Sciatic nerve (tissue), 2 donors: ENCODE data around the gene L3MBTL1. TPM values are rescaled to one million over a fixed set of nuclear protein-coding genes. Genes with fewer than 3 reads are reported as not detected.
A peak's percentile ranks its signal among the peaks of the same experiment; 100 is the strongest.

Source experiments
- ATAC-seq: fragments of 200-7000 bp; cut with Tn5 transposase; one replicate; pipeline ENCODE4 v1.9.1; 2020; ENCODE audit warnings: mild to moderate bottlenecking, moderate library complexity
- DNase-seq: peaks from one replicate; pipeline ENCODE4 v3.0.0-alpha.2; 2020; ENCODE audit warnings: low spot score
- intact Hi-C: fragments of 100-400 bp; cut with DNase I; formaldehyde crosslinking; loops from one replicate; pipeline ENCODE4 v1.14.2; 2022
- total RNA-seq: library from RNA; stranded (reverse); fragmentation: NEBNext Ultra II Directional; extraction: Animal tissue kit (Norgen Biotek cat#: 25700); gene quantifications from one replicate; pipeline ENCODE4 v1.2.1, GENCODE V29; 2021
- donor health status: DM: no; HTN: no; CAD: no.
- donor health status: DM: no; HTN: no; CAD: no.

Gene L3MBTL1
- total RNA-seq, 1 donor from 2014 or later: 23.0 TPM

- intact Hi-C loops: no loop called here
- DNase-seq (no peak), ATAC-seq (no peak)
Observed at GRCh38 chr20:43545837-43546578, 38.5 kb downstream of the L3MBTL1 start.

GRCh38 chr20:43548273-43548880 lies 40.9 kb downstream of the L3MBTL1 start:
- ATAC-seq (no peak), DNase-seq (no peak)
- intact Hi-C loops: no loop called here

- DNase-seq (no peak), ATAC-seq (no peak)
- intact Hi-C loops: no loop called here
Observed at GRCh38 chr20:43549416-43550065, 42.0 kb downstream of the L3MBTL1 start.

GRCh38 chr20:43550456-43550855 lies 43.0 kb downstream of the L3MBTL1 start:
- intact Hi-C loops: no loop called here
- no peak for ATAC-seq
- no peak for DNase-seq

GRCh38 chr20:43554369-43554768 lies 46.9 kb downstream of the L3MBTL1 start:
- no peak for DNase-seq
- ATAC-seq: no peak
- intact Hi-C loops: no loop called here

- peak; percentile 41 for ATAC-seq
- intact Hi-C loops: no loop called here
- no peak for DNase-seq
Observed at GRCh38 chr20:43558412-43559146, 51.1 kb downstream of the L3MBTL1 start, which contains the start of gene SGK2. Gene SGK2 (plus strand): TSS chr20:43559027. CDS start chr20:43566496, 7,469 bp downstream.

- intact Hi-C loops: no loop called here
- no peak for ATAC-seq
- DNase-seq: no peak
Observed at GRCh38 chr20:43559147-43559987, 51.9 kb downstream of the L3MBTL1 start.

- intact Hi-C loops: no loop called here
- no peak for ATAC-seq
- no peak for DNase-seq
Observed at GRCh38 chr20:43560974-43561373, 53.5 kb downstream of the L3MBTL1 start.

GRCh38 chr20:43563429-43563828 lies 55.9 kb downstream of the L3MBTL1 start:
- DNase-seq (no peak), ATAC-seq (no peak)
- intact Hi-C loops: no loop called here

- intact Hi-C loops: no loop called here
- no peak for DNase-seq
- ATAC-seq: no peak
Observed at GRCh38 chr20:43563991-43564390, 56.5 kb downstream of the L3MBTL1 start.

- DNase-seq (no peak), ATAC-seq (no peak)
- intact Hi-C loops: no loop called here
Observed at GRCh38 chr20:43564455-43564854, 57.0 kb downstream of the L3MBTL1 start.

GRCh38 chr20:43564993-43565757 lies 57.7 kb downstream of the L3MBTL1 start:
- intact Hi-C loops: no loop called here
- DNase-seq (no peak), ATAC-seq (peak; percentile 26)

GRCh38 chr20:43565758-43566104 lies 58.2 kb downstream of the L3MBTL1 start:
- intact Hi-C loops: no loop called here
- DNase-seq: no peak

GRCh38 chr20:43567477-43567876 lies 60.0 kb downstream of the L3MBTL1 start:
- DNase-seq (no peak), ATAC-seq (no peak)
- intact Hi-C loops: no loop called here

More at GRCh38 chr20:43565758-43566104, 58.2 kb downstream of the L3MBTL1 start:
- ATAC-seq: no peak

- DNase-seq: no peak
- ATAC-seq: no peak
- intact Hi-C loops: no loop called here
Observed at GRCh38 chr20:43568706-43569105, 61.2 kb downstream of the L3MBTL1 start.

GRCh38 chr20:43569282-43569681 lies 61.8 kb downstream of the L3MBTL1 start:
- intact Hi-C loops: no loop called here
- DNase-seq: no peak
- ATAC-seq: no peak

GRCh38 chr20:43570496-43570895 lies 63.0 kb downstream of the L3MBTL1 start:
- intact Hi-C loops: loop anchor here (5.0 kb wide), 1 partner anchor 1808 kb away; no protein-coding TSS in a partner anchor
- no peak for ATAC-seq
- no peak for DNase-seq

GRCh38 chr20:43571310-43571709 lies 63.8 kb downstream of the L3MBTL1 start:
- DNase-seq: no peak
- no peak for ATAC-seq
- intact Hi-C loops: loop anchor here (5.0 kb wide), 1 partner anchor 1809 kb away; no protein-coding TSS in a partner anchor
